ENCODE measurements around the gene CTRB1. TPM values are rescaled to one million over a fixed set of nuclear protein-coding genes. Genes with fewer than 3 reads are reported as not detected.

CTRB1 gene
- total and polyA plus RNA-seq, 2 of the 13 experiments (the other 11 are each of a cell fraction or from before 2014, with no cell fraction given) = not detected

DNA sequence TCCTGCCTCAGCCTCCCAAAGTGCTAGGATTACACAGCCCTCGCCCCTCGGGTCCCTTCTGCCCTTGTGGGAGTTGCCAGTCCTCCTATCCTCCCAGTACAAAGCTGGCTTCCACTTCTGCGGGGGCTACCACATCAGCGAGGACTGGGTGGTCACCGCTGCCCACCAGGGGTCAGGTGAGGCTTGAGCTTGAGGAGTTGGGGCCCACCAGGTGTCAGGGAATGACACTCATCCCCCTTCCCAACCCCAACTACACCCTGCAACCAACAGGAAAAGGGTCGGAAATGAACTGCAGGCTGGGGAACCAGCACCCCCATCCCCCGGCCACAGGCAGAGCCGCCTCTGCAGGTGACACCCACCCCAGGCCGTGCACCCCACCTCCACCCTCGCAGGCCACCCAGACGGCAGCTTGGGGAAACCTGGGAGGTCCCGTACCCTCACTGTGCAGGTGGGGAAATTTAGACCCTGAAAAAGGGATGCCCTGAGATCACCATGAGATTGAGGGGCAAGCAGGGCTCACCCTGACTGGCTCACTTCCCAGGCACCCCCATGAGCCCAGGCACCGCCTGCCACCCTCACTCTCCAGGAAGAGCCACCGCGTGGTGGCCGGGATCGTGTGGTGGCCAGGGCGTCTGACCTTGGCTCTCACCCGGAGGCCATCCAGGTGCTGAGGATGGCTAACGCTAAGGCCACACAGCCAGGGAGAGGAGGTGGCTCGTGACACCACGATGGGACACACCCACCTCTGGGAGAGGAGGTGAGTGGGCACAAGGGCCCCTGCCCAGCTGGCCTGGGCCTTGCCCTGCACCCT lies 8.0 kb downstream of the CTRB1 start (continued):
- TF ChIP-seq, protein P1, sequence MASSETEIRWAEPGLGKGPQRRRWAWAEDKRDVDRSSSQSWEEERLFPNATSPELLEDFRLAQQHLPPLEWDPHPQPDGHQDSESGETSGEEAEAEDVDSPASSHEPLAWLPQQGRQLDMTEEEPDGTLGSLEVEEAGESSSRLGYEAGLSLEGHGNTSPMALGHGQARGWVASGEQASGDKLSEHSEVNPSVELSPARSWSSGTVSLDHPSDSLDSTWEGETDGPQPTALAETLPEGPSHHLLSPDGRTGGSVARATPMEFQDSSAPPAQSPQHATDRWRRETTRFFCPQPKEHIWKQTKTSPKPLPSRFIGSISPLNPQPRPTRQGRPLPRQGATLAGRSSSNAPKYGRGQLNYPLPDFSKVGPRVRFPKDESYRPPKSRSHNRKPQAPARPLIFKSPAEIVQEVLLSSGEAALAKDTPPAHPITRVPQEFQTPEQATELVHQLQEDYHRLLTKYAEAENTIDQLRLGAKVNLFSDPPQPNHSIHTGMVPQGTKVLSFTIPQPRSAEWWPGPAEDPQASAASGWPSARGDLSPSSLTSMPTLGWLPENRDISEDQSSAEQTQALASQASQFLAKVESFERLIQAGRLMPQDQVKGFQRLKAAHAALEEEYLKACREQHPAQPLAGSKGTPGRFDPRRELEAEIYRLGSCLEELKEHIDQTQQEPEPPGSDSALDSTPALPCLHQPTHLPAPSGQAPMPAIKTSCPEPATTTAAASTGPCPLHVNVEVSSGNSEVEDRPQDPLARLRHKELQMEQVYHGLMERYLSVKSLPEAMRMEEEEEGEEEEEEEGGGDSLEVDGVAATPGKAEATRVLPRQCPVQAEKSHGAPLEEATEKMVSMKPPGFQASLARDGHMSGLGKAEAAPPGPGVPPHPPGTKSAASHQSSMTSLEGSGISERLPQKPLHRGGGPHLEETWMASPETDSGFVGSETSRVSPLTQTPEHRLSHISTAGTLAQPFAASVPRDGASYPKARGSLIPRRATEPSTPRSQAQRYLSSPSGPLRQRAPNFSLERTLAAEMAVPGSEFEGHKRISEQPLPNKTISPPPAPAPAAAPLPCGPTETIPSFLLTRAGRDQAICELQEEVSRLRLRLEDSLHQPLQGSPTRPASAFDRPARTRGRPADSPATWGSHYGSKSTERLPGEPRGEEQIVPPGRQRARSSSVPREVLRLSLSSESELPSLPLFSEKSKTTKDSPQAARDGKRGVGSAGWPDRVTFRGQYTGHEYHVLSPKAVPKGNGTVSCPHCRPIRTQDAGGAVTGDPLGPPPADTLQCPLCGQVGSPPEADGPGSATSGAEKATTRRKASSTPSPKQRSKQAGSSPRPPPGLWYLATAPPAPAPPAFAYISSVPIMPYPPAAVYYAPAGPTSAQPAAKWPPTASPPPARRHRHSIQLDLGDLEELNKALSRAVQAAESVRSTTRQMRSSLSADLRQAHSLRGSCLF (CRISPR knock-in tag; IDR thresholded peaks at IDR 0.05; ENCODE audit: borderline replicate concordance) = no peak
- TF ChIP-seq YEATS4 (CRISPR knock-in tag; IDR thresholded peaks at IDR 0.05; ENCODE audit: borderline replicate concordance) = no peak
- TF ChIP-seq, protein P2, sequence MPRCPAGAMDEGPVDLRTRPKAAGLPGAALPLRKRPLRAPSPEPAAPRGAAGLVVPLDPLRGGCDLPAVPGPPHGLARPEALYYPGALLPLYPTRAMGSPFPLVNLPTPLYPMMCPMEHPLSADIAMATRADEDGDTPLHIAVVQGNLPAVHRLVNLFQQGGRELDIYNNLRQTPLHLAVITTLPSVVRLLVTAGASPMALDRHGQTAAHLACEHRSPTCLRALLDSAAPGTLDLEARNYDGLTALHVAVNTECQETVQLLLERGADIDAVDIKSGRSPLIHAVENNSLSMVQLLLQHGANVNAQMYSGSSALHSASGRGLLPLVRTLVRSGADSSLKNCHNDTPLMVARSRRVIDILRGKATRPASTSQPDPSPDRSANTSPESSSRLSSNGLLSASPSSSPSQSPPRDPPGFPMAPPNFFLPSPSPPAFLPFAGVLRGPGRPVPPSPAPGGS (CRISPR knock-in tag; IDR thresholded peaks at IDR 0.05) = no peak
- no peak for TF ChIP-seq ETV5 (CRISPR knock-in tag; IDR thresholded peaks at IDR 0.05; ENCODE audit: borderline replicate concordance)
- TF ChIP-seq ZNF781 (CRISPR knock-in tag; IDR thresholded peaks at IDR 0.05; ENCODE audit: borderline replicate concordance, not compliant biosample characterization) = no peak
- TF ChIP-seq MED1 (CRISPR knock-in tag; IDR thresholded peaks at IDR 0.05) = no peak; the same call in 1 of the 2 replicates
- TF ChIP-seq, protein P3, sequence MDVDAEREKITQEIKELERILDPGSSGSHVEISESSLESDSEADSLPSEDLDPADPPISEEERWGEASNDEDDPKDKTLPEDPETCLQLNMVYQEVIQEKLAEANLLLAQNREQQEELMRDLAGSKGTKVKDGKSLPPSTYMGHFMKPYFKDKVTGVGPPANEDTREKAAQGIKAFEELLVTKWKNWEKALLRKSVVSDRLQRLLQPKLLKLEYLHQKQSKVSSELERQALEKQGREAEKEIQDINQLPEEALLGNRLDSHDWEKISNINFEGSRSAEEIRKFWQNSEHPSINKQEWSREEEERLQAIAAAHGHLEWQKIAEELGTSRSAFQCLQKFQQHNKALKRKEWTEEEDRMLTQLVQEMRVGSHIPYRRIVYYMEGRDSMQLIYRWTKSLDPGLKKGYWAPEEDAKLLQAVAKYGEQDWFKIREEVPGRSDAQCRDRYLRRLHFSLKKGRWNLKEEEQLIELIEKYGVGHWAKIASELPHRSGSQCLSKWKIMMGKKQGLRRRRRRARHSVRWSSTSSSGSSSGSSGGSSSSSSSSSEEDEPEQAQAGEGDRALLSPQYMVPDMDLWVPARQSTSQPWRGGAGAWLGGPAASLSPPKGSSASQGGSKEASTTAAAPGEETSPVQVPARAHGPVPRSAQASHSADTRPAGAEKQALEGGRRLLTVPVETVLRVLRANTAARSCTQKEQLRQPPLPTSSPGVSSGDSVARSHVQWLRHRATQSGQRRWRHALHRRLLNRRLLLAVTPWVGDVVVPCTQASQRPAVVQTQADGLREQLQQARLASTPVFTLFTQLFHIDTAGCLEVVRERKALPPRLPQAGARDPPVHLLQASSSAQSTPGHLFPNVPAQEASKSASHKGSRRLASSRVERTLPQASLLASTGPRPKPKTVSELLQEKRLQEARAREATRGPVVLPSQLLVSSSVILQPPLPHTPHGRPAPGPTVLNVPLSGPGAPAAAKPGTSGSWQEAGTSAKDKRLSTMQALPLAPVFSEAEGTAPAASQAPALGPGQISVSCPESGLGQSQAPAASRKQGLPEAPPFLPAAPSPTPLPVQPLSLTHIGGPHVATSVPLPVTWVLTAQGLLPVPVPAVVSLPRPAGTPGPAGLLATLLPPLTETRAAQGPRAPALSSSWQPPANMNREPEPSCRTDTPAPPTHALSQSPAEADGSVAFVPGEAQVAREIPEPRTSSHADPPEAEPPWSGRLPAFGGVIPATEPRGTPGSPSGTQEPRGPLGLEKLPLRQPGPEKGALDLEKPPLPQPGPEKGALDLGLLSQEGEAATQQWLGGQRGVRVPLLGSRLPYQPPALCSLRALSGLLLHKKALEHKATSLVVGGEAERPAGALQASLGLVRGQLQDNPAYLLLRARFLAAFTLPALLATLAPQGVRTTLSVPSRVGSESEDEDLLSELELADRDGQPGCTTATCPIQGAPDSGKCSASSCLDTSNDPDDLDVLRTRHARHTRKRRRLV (CRISPR knock-in tag; IDR thresholded peaks at IDR 0.05) = no peak
- no peak for TF ChIP-seq FOXK1 (CRISPR knock-in tag; IDR thresholded peaks at IDR 0.05; ENCODE audit: borderline replicate concordance, low read depth)
- TF ChIP-seq HNRNPH1 (optimal IDR thresholded peaks at IDR 0.05; ENCODE audit: low read depth, low read length) = peak; percentile 43
- TF ChIP-seq MXI1 (IDR thresholded peaks at IDR 0.05; ENCODE audit: borderline replicate concordance, low read depth, low read length) = no peak
- no peak for TF ChIP-seq ZMYM3 (CRISPR knock-in tag; IDR thresholded peaks at IDR 0.05)
- TF ChIP-seq ZFX (CRISPR knock-in tag; IDR thresholded peaks at IDR 0.05; ENCODE audit: low read depth) = peak; percentile 22; the same call in 1 of the 2 replicates
- TF ChIP-seq, protein P4, sequence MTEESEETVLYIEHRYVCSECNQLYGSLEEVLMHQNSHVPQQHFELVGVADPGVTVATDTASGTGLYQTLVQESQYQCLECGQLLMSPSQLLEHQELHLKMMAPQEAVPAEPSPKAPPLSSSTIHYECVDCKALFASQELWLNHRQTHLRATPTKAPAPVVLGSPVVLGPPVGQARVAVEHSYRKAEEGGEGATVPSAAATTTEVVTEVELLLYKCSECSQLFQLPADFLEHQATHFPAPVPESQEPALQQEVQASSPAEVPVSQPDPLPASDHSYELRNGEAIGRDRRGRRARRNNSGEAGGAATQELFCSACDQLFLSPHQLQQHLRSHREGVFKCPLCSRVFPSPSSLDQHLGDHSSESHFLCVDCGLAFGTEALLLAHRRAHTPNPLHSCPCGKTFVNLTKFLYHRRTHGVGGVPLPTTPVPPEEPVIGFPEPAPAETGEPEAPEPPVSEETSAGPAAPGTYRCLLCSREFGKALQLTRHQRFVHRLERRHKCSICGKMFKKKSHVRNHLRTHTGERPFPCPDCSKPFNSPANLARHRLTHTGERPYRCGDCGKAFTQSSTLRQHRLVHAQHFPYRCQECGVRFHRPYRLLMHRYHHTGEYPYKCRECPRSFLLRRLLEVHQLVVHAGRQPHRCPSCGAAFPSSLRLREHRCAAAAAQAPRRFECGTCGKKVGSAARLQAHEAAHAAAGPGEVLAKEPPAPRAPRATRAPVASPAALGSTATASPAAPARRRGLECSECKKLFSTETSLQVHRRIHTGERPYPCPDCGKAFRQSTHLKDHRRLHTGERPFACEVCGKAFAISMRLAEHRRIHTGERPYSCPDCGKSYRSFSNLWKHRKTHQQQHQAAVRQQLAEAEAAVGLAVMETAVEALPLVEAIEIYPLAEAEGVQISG (CRISPR knock-in tag; IDR thresholded peaks at IDR 0.05) = no peak
- 0 out of 2 replicates have a peak, but pooled peaks have one; percentile 64 for TF ChIP-seq CHCHD3 (CRISPR knock-in tag; IDR thresholded peaks at IDR 0.05)
